ENCODE results near the gene OPN1LW.
"Not testable (repeated sequence)": the region's sequence is repeated elsewhere in the genome, so short reads cannot be mapped to it uniquely, and the experiment has no call there.

Gene OPN1LW

GRCh38 chrX:154144010-154144409 lies at the start of gene OPN1LW:
OPN1LW (plus strand) TSS chrX:154144243; CDS start chrX:154144284, 41 bp downstream.
- H3K9ac ChIP-seq (ENCODE audit: low read length); H3K9me3 ChIP-seq (ENCODE audit: control insufficient read depth, low read length); H3K36me3 ChIP-seq (ENCODE audit: control insufficient read depth, insufficient read depth, low read length); H3K4me3 ChIP-seq (ENCODE audit: low read length); H3K4me1 ChIP-seq (ENCODE audit: control insufficient read depth, insufficient read depth, low read length); H3K27me3 ChIP-seq (ENCODE audit: control insufficient read depth, insufficient read depth, low read length): not testable (repeated sequence)

GRCh38 chrX:154094833-154095232 lies 49.2 kb upstream of the OPN1LW start:
- Histone ChIP-seq H3K36me3 (ENCODE audit: control insufficient read depth, insufficient read depth, low read length) (no peaks in the 10 kb centered on the region), H3K4me1 (ENCODE audit: control insufficient read depth, insufficient read depth, low read length) (peaks cover 16% of the 10 kb centered on the region), H3K4me3 (ENCODE audit: low read length) (no peak overlapping the region), H3K9ac (ENCODE audit: low read length) (no peak overlapping the region), H3K9me3 (ENCODE audit: control insufficient read depth, low read length) (no peaks in the 10 kb centered on the region), H3K27me3 (ENCODE audit: control insufficient read depth, insufficient read depth, low read length) (no peaks in the 10 kb centered on the region)

- H3K9ac ChIP-seq (ENCODE audit: low read length) = peak overlapping the region; percentile 61
- H3K4me3 ChIP-seq (ENCODE audit: low read length) = peak overlapping the region; percentile 31
- peaks cover 16% of the 10 kb centered on the region for H3K4me1 ChIP-seq (ENCODE audit: control insufficient read depth, insufficient read depth, low read length)
- no peaks in the 10 kb centered on the region for H3K27me3 ChIP-seq (ENCODE audit: control insufficient read depth, insufficient read depth, low read length)
- no peaks in the 10 kb centered on the region for H3K9me3 ChIP-seq (ENCODE audit: control insufficient read depth, low read length)
- no peaks in the 10 kb centered on the region for H3K36me3 ChIP-seq (ENCODE audit: control insufficient read depth, insufficient read depth, low read length)
Observed at GRCh38 chrX:154096140-154097002, 47.7 kb upstream of the OPN1LW start.

- Histone ChIP-seq H3K4me3 (ENCODE audit: low read length) (no peak overlapping the region), H3K9ac (ENCODE audit: low read length) (peak overlapping the region; percentile 61), H3K27me3 (ENCODE audit: control insufficient read depth, insufficient read depth, low read length) (no peaks in the 10 kb centered on the region), H3K4me1 (ENCODE audit: control insufficient read depth, insufficient read depth, low read length) (peaks cover 15% of the 10 kb centered on the region), H3K36me3 (ENCODE audit: control insufficient read depth, insufficient read depth, low read length) (no peaks in the 10 kb centered on the region), H3K9me3 (ENCODE audit: control insufficient read depth, low read length) (no peaks in the 10 kb centered on the region)
Observed at GRCh38 chrX:154097003-154097588, 46.9 kb upstream of the OPN1LW start.

GRCh38 chrX:154097589-154098541 lies 46.2 kb upstream of the OPN1LW start, which contains the start of gene MECP2:
MECP2 (minus strand) TSS chrX:154097717.
- peaks cover 7% of the 10 kb centered on the region for H3K4me1 ChIP-seq (ENCODE audit: control insufficient read depth, insufficient read depth, low read length)
- no peaks in the 10 kb centered on the region for H3K27me3 ChIP-seq (ENCODE audit: control insufficient read depth, insufficient read depth, low read length)
- H3K36me3 ChIP-seq (ENCODE audit: control insufficient read depth, insufficient read depth, low read length) = no peaks in the 10 kb centered on the region
- peak within 1 kb of the TSS; percentile 31 for H3K4me3 ChIP-seq (ENCODE audit: low read length)
- peak within 1 kb of the TSS; percentile 61 for H3K9ac ChIP-seq (ENCODE audit: low read length)
- H3K9me3 ChIP-seq (ENCODE audit: control insufficient read depth, low read length) = no peaks in the 10 kb centered on the region

- Histone ChIP-seq H3K4me1 (ENCODE audit: control insufficient read depth, insufficient read depth, low read length) (peaks cover 7% of the 10 kb centered on the region), H3K9ac (ENCODE audit: low read length) (no peak overlapping the region), H3K4me3 (ENCODE audit: low read length) (no peak overlapping the region), H3K27me3 (ENCODE audit: control insufficient read depth, insufficient read depth, low read length) (no peaks in the 10 kb centered on the region), H3K9me3 (ENCODE audit: control insufficient read depth, low read length) (no peaks in the 10 kb centered on the region), H3K36me3 (ENCODE audit: control insufficient read depth, insufficient read depth, low read length) (no peaks in the 10 kb centered on the region)
Observed at GRCh38 chrX:154098551-154098950, 45.5 kb upstream of the OPN1LW start.

- Histone ChIP-seq H3K4me3 (ENCODE audit: low read length) (no peak overlapping the region), H3K4me1 (ENCODE audit: control insufficient read depth, insufficient read depth, low read length) (no peaks in the 10 kb centered on the region), H3K27me3 (ENCODE audit: control insufficient read depth, insufficient read depth, low read length) (no peaks in the 10 kb centered on the region), H3K36me3 (ENCODE audit: control insufficient read depth, insufficient read depth, low read length) (no peaks in the 10 kb centered on the region), H3K9ac (ENCODE audit: low read length) (no peak overlapping the region), H3K9me3 (ENCODE audit: control insufficient read depth, low read length) (no peaks in the 10 kb centered on the region)
Observed at GRCh38 chrX:154113729-154114128, 30.3 kb upstream of the OPN1LW start.

GRCh38 chrX:154114652-154115051 lies 29.4 kb upstream of the OPN1LW start:
- no peaks in the 10 kb centered on the region for H3K9me3 ChIP-seq (ENCODE audit: control insufficient read depth, low read length)
- no peak overlapping the region for H3K9ac ChIP-seq (ENCODE audit: low read length)
- H3K4me1 ChIP-seq (ENCODE audit: control insufficient read depth, insufficient read depth, low read length) = no peaks in the 10 kb centered on the region
- H3K4me3 ChIP-seq (ENCODE audit: low read length) = no peak overlapping the region
- no peaks in the 10 kb centered on the region for H3K27me3 ChIP-seq (ENCODE audit: control insufficient read depth, insufficient read depth, low read length)
- H3K36me3 ChIP-seq (ENCODE audit: control insufficient read depth, insufficient read depth, low read length) = no peaks in the 10 kb centered on the region

GRCh38 chrX:154115071-154115470 lies 29.0 kb upstream of the OPN1LW start:
- H3K27me3 ChIP-seq (ENCODE audit: control insufficient read depth, insufficient read depth, low read length) = no peaks in the 10 kb centered on the region
- H3K9me3 ChIP-seq (ENCODE audit: control insufficient read depth, low read length) = no peaks in the 10 kb centered on the region
- H3K36me3 ChIP-seq (ENCODE audit: control insufficient read depth, insufficient read depth, low read length) = no peaks in the 10 kb centered on the region
- no peak overlapping the region for H3K4me3 ChIP-seq (ENCODE audit: low read length)
- no peak overlapping the region for H3K9ac ChIP-seq (ENCODE audit: low read length)
- no peaks in the 10 kb centered on the region for H3K4me1 ChIP-seq (ENCODE audit: control insufficient read depth, insufficient read depth, low read length)

GRCh38 chrX:154115750-154116149 lies 28.3 kb upstream of the OPN1LW start:
- H3K9ac ChIP-seq (ENCODE audit: low read length) = no peak overlapping the region
- no peaks in the 10 kb centered on the region for H3K27me3 ChIP-seq (ENCODE audit: control insufficient read depth, insufficient read depth, low read length)
- no peaks in the 10 kb centered on the region for H3K4me1 ChIP-seq (ENCODE audit: control insufficient read depth, insufficient read depth, low read length)
- H3K9me3 ChIP-seq (ENCODE audit: control insufficient read depth, low read length) = no peaks in the 10 kb centered on the region
- no peak overlapping the region for H3K4me3 ChIP-seq (ENCODE audit: low read length)
- H3K36me3 ChIP-seq (ENCODE audit: control insufficient read depth, insufficient read depth, low read length) = no peaks in the 10 kb centered on the region

- no peaks in the 10 kb centered on the region for H3K4me1 ChIP-seq (ENCODE audit: control insufficient read depth, insufficient read depth, low read length)
Observed at GRCh38 chrX:154116426-154117211, 27.4 kb upstream of the OPN1LW start.

More at GRCh38 chrX:154116426-154117211, 27.4 kb upstream of the OPN1LW start:
- no peak overlapping the region for H3K9ac ChIP-seq (ENCODE audit: low read length)
- no peaks in the 10 kb centered on the region for H3K36me3 ChIP-seq (ENCODE audit: control insufficient read depth, insufficient read depth, low read length)
- no peaks in the 10 kb centered on the region for H3K27me3 ChIP-seq (ENCODE audit: control insufficient read depth, insufficient read depth, low read length)
- no peak overlapping the region for H3K4me3 ChIP-seq (ENCODE audit: low read length)
- H3K9me3 ChIP-seq (ENCODE audit: control insufficient read depth, low read length) = no peaks in the 10 kb centered on the region

All from mucosa of stomach (tissue), 1 donor.